Urinary bladder (tissue), 4 donors: ENCODE measurements around the gene CRYAA. TPM values are rescaled to one million over a fixed set of nuclear protein-coding genes. Genes with fewer than 3 reads are reported as not detected.

Experiments used
- DNase-seq: peaks from one replicate; pipeline ENCODE4 v3.0.0-alpha.2; 2015; ENCODE audit errors: extremely low spot score
- H3K27ac ChIP-seq: one replicate; pipeline ENCODE4 v1.5.1; 2013; ENCODE audit warnings: low read depth, mild to moderate bottlenecking, moderate library complexity
- H3K36me3 ChIP-seq: one replicate; pipeline ENCODE4 v1.6.1; 2013; ENCODE audit warnings: mild to moderate bottlenecking, moderate library complexity; ENCODE audit not compliant: insufficient read depth
- H3K4me1 ChIP-seq: one replicate; pipeline ENCODE4 v1.6.1; 2013; ENCODE audit warnings: mild to moderate bottlenecking, moderate library complexity; ENCODE audit not compliant: insufficient read depth
- H3K4me3 ChIP-seq: one replicate; pipeline ENCODE4 v1.5.1; 2013; ENCODE audit warnings: low read depth, low read length
- WGBS: extraction: QIAGEN DNeasy Blood & Tissue Kit; methylation state at CpG from one replicate; pipeline ENCODE4 v1.1.7; 2013; 5-methylcytosine and 5-hydroxymethylcytosine counted together
- polyA plus RNA-seq: library from polyadenylated mRNA; stranded (reverse); fragments of 200-250 nt; gene quantifications from one replicate; pipeline ENCODE4 v1.2.3, GENCODE V29; 2013
- total RNA-seq: library from RNA; depleted of rRNA; stranded (reverse); fragments of >200 nt; gene quantifications from one replicate; pipeline ENCODE4 v1.2.3, GENCODE V29; 2014
- donor health status: healthy with polysubstance abuse.
- donor health status: healthy.

Gene CRYAA
- total and polyA plus RNA-seq, 2 donors: not detected

DNA sequence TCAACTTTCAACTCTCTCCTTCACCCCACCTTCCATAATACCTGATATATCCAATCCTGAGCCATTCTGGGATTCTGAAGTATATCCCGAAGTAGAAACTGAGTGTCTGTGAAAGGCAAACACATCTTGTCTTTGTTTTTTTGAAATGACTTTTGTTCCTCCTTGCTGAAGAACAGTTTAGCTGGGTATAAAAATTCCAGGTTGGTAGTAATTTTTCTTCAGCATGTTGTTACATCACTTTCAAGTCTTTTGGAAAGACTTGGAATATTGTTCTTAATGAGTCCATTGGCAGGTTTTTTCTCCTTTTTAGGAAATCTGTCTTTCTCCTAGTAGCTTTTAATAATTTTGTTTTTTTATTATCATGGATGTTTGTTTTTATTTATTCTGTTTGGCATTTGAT, 32.7 kb downstream of the CRYAA start:
- Histone ChIP-seq H3K4me1 (no peaks in the 10 kb centered on the region), H3K27ac (no peak overlapping the region), H3K4me3 (no peak overlapping the region), H3K36me3 (no peaks in the 10 kb centered on the region)
- no peak for DNase-seq
- WGBS: 84% methylated on average over 1 of the region's 1 CpG

DNA sequence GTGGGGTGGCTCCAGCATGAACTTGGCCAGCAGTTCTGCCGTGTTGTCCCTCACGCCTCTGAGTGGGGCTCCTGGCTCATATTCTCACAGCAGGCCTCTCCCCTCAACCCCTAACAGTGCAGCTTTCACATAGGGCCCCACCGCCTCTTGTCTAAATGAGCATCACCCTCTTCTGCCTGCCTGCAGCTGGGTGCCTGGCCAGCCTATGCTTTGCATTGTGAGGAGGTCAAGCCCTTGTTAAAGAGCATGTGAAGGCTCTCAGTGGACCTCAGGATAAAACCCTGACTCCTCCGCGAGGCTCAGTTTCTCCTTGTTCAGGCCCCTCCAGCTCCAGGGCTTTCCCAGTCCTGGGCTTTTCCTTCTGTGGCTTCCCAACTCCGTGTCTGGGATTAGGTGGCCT, 34.8 kb downstream of the CRYAA start:
- H3K36me3 ChIP-seq: no peaks in the 10 kb centered on the region
- H3K27ac ChIP-seq: no peak overlapping the region
- H3K4me1 ChIP-seq: no peaks in the 10 kb centered on the region
- WGBS: 79% methylated on average over 6 of the region's 6 CpGs
- no peak for DNase-seq
- H3K4me3 ChIP-seq: no peak overlapping the region

DNA sequence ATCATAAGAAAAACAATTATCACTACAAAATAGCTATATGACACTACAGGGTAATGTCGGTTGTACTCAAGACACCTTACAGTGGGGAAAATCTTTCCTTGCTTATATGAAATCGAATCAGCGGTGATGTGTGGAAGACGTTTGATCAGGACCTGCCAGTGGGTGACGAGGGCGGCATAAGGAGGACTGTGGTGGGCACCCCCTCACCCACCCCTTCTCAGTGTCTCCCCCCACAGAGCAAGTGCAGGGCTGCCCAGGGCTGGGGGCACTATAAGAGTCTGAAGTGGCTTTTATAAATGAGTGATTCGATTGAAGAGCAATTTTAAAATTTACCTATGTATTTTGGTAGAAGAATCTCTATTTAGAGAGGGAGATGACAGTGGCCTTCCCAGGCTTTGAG, 35.8 kb downstream of the CRYAA start:
- Histone ChIP-seq H3K4me1 (no peaks in the 10 kb centered on the region), H3K4me3 (no peak overlapping the region), H3K36me3 (no peaks in the 10 kb centered on the region), H3K27ac (no peak overlapping the region)
- WGBS: 91% methylated on average over 7 of the region's 7 CpGs
- DNase-seq: no peak

DNA sequence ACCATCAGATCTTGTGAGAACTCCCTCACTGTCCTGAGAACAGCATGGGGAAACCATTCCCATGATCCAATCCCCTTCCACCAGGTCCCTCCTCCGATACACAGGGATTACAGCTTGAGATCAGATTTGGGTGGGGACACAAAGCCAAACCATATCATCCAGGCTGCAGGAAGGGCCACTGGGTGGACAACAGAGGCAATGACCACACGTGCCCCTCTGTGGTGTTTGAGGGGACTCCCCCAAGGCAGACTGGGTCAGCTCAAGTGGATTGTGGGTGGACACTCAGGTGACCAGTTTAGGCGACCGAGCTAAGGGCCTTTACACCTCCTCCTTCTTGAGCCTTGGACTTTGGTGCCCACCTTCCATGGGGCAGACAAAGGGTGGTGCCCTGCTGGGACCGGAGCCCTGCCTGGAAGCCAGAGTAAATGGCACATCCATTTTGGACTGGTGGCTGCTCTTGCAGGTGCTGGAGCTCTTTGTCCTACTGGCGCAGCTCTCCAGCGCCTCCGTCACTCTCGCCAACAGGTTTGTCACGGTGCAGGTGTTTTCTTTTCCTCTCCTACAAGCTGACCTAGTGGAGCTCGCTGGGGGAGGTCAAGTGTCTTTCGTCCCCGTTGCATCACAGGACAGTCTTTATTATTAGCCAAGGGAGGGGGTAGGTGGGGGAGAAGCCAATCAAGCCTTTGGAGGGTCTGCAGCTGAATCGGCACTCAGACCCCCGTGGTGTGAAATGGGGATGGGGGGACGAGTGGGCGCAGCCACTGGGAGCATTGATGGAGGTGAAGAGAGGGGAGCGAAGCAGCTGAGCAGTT, 37.6 kb downstream of the CRYAA start:
- no peaks in the 10 kb centered on the region for H3K36me3 ChIP-seq
- WGBS: 86% methylated on average over 18 of the region's 18 CpGs
- no peak for DNase-seq
- H3K27ac ChIP-seq: no peak overlapping the region
- H3K4me1 ChIP-seq: no peaks in the 10 kb centered on the region
- H3K4me3 ChIP-seq: no peak overlapping the region

DNA sequence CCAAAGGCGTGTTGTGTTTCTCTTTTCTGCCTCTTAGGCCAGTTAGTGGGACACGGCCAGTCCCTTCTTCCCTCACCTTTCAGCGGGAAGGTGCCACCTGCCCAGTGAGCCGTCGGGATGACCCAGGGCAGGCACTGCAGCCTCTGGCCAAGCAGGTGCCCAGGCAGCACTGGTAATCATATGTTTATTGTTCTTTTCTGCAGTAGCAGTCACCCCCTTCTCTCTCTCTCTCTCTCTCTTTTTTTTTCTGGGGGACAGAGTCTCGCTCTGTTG, 38.2 kb downstream of the CRYAA start:
- H3K27ac ChIP-seq: no peak overlapping the region
- no peak overlapping the region for H3K4me3 ChIP-seq
- no peak for DNase-seq
- H3K4me1 ChIP-seq: no peaks in the 10 kb centered on the region
- no peaks in the 10 kb centered on the region for H3K36me3 ChIP-seq
- WGBS: 87% methylated on average over 6 of the region's 6 CpGs

DNA sequence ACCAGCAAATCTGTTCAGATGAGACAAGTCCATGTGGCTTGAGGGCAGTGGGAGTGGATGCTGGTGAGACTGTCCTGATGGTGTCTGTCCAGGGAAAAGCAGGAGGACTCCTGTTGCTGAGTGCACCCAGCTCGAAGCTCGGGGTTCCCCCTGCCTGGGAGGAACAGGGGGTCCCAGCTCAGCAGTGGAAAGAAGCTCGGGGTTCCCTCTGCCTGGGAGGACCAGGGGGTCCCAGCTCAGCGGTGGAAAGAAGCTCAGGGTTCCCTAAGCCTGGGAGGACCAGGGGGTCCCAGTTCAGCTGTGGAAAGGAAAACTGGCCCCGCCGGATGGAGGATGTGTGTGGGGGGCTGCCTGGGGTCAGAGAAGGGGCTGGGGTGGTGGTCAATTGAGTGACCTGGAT, 39.1 kb downstream of the CRYAA start:
- H3K4me3 ChIP-seq: no peak overlapping the region
- DNase-seq: no peak
- no peaks in the 10 kb centered on the region for H3K36me3 ChIP-seq
- WGBS: 89% methylated on average over 6 of the region's 6 CpGs
- no peaks in the 10 kb centered on the region for H3K4me1 ChIP-seq
- H3K27ac ChIP-seq: no peak overlapping the region

DNA sequence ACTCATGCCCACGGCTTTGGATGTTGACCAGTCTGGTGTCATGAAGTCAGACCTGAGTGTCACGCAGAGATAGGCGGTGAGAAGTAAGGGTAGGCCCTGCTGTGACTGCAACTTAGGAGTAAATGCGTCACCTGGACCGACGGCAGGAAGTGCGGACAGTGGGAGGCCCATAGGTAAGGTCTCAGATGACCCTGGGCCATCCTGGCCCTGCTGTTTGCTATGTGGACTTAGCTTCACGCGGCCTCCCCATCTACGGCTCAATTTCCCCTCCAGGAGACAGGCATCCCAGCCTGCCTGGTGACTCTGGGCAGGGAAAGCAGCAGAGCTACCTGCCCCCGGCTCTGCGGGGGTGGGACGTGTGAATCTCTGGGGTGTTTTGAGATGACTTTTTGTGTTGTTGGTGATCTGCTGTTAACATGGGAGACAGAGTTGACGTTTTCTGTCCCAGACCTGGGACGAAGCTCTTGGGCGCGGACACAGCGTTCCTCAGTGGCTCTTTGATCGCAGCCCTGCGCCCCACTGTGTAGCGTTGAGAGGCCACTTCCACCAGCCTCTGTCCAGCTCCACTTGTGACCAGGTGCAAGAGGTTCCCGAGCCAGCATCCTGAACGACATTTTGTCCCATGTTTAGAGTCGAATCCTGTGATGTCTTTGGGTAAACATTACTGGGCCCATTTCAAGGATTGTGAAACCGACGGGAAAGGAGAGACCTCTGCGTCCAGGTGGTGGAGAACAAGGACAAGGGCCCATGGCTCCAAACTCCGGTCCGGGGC, 39.9 kb downstream of the CRYAA start:
- no peak overlapping the region for H3K27ac ChIP-seq
- no peaks in the 10 kb centered on the region for H3K4me1 ChIP-seq
- H3K4me3 ChIP-seq: no peak overlapping the region
- WGBS: 89% methylated on average over 29 of the region's 29 CpGs
- DNase-seq: no peak
- H3K36me3 ChIP-seq: no peaks in the 10 kb centered on the region

DNA sequence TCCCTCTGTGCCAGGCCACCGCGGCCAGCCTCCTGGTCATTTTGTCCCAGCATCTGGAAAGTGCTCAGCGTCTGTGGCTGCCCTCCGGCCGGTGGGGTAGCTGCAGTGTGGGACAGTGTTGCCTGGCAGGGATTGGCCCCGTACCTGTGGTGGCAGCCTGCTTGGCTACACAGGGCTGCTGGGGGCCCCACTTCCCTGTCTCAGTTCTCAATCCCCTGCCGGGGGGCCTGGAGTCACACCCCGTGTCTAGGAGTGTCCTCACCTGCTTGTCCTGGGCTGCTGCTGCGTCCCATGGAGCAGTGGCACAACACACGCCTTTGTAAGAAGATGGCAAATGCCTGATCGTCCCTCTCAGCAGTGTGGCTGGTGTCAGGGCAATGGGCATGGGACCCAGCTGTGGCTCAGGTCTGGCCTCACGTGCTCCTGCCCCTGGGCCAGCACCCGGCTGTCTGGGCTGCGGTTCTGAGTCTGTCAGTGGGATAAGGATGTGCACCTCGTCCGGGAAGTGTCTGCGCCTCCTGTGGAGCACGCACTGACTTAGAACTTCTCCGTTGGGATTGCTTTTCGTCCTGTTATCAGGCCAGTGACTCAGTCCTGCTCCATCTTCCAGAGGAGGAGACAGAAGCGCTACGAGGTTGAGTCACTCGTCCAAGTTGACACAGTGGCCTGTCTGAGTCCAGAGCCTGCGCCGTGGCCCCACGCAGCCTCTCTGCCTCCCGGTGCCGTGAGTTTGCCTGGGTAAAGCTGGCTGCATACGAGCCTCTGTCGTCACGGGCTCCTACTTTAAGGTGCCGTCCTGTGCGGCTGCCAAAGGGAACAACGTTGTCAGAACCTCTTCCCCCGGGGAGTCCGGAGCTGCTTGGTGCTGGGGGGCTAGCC, 41.0 kb downstream of the CRYAA start:
- H3K36me3 ChIP-seq: no peaks in the 10 kb centered on the region
- DNase-seq: no peak
- H3K4me3 ChIP-seq: no peak overlapping the region
- H3K27ac ChIP-seq: no peak overlapping the region
- 84% methylated on average over 36 of the region's 36 CpGs for WGBS
- no peaks in the 10 kb centered on the region for H3K4me1 ChIP-seq

DNA sequence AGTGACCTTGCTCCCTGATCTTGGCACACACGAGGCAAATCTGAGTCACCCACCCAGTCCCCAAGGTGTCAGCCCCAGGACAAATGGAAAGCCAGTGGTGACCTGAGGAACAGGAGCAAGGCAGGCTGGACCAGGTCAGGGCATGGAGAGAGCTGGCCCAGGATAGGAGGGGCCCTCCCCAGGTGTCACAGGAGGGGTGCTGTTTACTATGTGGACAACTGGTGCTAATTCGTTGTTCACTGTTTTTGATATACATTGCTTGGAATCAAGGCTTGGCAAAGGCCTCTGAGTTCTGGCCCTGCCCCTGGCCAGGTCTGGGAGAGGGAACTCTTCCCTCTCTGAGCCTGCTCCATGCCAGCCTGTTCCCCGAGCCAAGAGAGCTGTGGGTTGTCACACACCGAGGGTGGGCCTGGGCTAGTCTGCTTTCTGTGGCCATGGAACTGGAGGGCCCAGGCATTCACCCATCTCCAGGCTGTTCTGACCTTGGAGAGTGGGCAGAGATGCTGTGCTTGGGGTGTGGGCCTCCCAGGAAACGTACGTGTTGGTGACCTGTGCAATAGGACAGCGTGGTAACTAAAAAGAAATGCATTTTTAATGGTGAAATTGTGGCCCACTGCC, 41.8 kb downstream of the CRYAA start:
- H3K27ac ChIP-seq: no peak overlapping the region
- 81% methylated on average over 7 of the region's 7 CpGs for WGBS
- DNase-seq: no peak

DNA sequence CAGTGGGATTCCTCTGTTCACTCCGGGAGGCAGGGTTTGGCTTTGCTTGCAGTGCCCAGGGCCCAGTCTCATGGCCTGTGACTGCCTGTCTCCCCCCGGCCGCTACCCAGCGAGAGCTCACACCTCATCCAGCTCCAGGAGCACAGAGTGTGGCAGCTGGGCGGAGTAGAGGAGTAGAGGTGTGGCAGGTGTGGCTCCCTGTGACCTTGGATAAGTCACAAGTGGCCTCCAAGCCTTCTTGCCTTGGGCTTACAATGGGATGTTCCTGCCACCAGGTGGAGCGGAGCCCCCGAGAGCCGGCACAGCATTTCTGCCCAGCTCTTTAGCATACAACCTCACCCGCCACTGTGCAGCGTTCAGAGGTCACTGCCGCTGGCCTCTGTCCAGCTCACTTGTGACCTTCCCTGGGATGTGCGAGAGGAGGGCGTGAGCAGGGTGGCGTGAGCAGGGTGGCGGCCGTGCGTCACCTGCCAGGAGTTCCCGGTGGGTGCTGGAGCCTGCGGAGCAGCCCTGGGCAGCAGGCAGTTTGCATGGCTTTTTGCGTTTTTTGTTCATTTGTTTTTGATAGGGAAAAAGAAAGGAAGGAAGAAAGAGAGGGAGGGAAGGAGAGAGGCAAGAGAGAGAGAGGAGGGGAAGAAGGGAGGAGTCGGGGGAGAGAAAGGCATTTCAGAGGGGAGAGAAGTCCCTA, 42.4 kb downstream of the CRYAA start:
- H3K4me1 ChIP-seq: no peaks in the 10 kb centered on the region
- no peak for DNase-seq
- 61% methylated on average over 21 of the region's 21 CpGs for WGBS

More for the DNA sequence above, 41.8 kb downstream of the CRYAA start:
- H3K4me1 ChIP-seq: no peaks in the 10 kb centered on the region
- H3K36me3 ChIP-seq: no peaks in the 10 kb centered on the region
- H3K4me3 ChIP-seq: no peak overlapping the region

DNA sequence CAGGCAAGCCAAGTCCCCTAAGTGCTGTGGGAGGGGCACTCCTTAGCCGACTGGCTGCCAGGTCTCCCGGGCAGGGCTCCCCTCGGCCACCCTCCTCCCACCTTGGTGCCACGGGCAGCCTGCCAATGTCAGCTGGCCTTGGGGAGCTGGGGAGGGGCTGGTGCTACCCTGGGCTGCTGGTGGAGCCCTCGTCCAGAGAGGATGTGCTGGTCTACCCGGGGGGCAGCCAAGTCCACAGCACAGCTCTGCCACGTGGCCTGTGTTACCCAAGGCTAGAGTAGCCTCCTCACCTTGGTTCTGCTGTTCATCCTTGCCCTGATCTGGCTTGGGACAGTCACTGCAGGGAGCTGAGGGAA, 42.9 kb downstream of the CRYAA start:
- no peak overlapping the region for H3K4me3 ChIP-seq
- no peaks in the 10 kb centered on the region for H3K4me1 ChIP-seq
- DNase-seq: no peak
- no peak overlapping the region for H3K27ac ChIP-seq
- H3K36me3 ChIP-seq: no peaks in the 10 kb centered on the region
- WGBS: 56% methylated on average over 7 of the region's 7 CpGs

More for the DNA sequence above, 42.4 kb downstream of the CRYAA start:
- H3K4me3 ChIP-seq: no peak overlapping the region
- H3K27ac ChIP-seq: no peak overlapping the region
- H3K36me3 ChIP-seq: no peaks in the 10 kb centered on the region
